ENCODE measurements around the gene APLP1.

APLP1 gene

DNA sequence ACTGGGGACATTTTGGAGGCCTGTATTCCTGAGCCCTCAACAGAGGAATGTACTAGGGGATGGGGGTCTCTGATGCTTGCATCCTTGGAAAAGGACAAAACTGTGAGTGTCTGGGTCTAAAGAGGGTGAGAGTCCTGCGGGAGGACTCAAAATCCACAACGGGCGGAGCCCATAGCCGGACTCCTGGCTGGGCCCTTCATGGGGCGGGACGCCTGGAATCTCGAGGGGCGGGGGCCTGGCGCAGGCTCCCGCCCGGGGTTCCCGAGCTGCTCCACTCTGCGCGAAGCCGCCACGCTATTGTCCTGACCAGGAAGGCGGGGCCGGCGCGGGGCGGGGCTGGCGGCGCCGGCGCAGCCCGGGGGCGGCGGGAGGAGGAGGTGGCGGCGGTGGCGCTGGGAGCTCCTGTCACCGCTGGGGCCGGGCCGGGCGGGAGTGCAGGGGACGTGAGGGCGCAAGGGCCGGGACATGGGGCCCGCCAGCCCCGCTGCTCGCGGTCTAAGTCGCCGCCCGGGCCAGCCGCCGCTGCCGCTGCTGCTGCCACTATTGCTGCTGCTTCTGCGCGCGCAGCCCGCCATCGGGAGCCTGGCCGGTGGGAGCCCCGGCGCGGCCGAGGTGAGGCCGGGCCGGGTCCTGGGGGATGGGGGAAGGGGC is at the start of gene APLP1:
TSS of gene APLP1 (plus strand) at position 403 of the 651 bp plus-strand sequence. CDS start at position 466, 63 bp downstream.
- TF ChIP-seq CTCF (IDR thresholded peaks at IDR 0.05; ENCODE audit: low read depth, low read length, missing control alignments): no peak
- peak within 1 kb of the TSS; percentile 22 for H3K4me3 ChIP-seq (replicated peaks; ENCODE audit: low read depth, low read length)
- no peak for DNase-seq (ENCODE audit: extremely low read depth, low read depth)

DNA sequence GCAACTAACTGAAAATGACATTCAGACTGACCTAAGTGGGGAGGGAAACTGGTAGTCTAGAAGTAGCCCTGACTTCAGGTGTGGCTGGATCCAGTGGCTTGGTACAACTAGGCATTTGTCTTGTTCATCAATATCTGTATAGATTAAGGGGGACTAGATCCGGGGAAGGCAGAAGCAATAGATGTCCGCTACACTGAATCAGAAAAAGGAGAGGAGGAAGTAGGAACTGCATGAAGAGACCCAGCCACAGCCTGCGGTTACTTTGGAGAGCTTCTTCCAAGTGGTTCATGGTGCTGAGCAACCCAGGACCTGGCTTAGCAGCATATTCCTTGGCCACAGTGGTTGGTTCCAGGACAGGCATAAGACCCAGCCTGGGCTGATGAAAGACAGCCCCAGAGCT is 45.8 kb upstream of the APLP1 start:
- no peak overlapping the region for H3K4me3 ChIP-seq (replicated peaks; ENCODE audit: low read depth, low read length)
- no peak for DNase-seq (ENCODE audit: extremely low read depth, low read depth)
- TF ChIP-seq CTCF (IDR thresholded peaks at IDR 0.05; ENCODE audit: low read depth, low read length, missing control alignments): no peak

DNA sequence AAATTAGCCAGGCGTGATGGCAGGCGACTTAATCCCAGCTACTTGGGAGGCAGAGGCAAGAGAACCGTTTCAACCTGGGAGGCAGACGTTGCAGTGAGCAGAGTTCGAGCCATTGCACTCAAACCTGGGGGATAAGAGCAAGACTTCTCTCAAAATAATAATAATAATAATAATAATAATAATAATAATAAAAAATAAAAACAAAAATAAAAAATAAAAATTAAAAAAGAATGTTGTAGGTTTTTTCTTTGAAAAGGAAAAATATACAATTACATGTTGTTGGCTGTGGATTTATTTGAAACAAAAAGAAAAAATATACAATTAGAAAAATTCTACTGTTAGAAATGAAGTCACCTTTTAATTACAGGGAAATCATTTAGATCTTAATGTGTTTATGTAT is 44.2 kb upstream of the APLP1 start:
- no peak for TF ChIP-seq CTCF (IDR thresholded peaks at IDR 0.05; ENCODE audit: low read depth, low read length, missing control alignments)
- DNase-seq (ENCODE audit: extremely low read depth, low read depth): no peak
- no peak overlapping the region for H3K4me3 ChIP-seq (replicated peaks; ENCODE audit: low read depth, low read length)

- peak; percentile 54 for DNase-seq (ENCODE audit: extremely low read depth, low read depth)
- H3K4me3 ChIP-seq (replicated peaks; ENCODE audit: low read depth, low read length): no peak overlapping the region
- TF ChIP-seq CTCF (IDR thresholded peaks at IDR 0.05; ENCODE audit: low read depth, low read length, missing control alignments): no peak
These were observed 39.6 kb upstream of the APLP1 start for GRCh38 chr19:35828692-35829301.

- H3K4me3 ChIP-seq (replicated peaks; ENCODE audit: low read depth, low read length): no peak overlapping the region
- DNase-seq (ENCODE audit: extremely low read depth, low read depth): no peak
- TF ChIP-seq CTCF (IDR thresholded peaks at IDR 0.05; ENCODE audit: low read depth, low read length, missing control alignments): no peak
These were observed 37.4 kb upstream of the APLP1 start for GRCh38 chr19:35830986-35831385.

- DNase-seq (ENCODE audit: extremely low read depth, low read depth): no peak
- no peak overlapping the region for H3K4me3 ChIP-seq (replicated peaks; ENCODE audit: low read depth, low read length)
- no peak for TF ChIP-seq CTCF (IDR thresholded peaks at IDR 0.05; ENCODE audit: low read depth, low read length, missing control alignments)
These were observed 36.3 kb upstream of the APLP1 start for GRCh38 chr19:35832054-35832453.

Data from HFF-Myc (cell line).